ENCODE results near the gene KRT10.

- TF ChIP-seq CTCF (IDR thresholded peaks at IDR 0.05) = no peak
- TF ChIP-seq EP300 (IDR thresholded peaks at IDR 0.05) = no peak
- TF ChIP-seq POLR2A (IDR thresholded peaks at IDR 0.05) = no peak
Measured at GRCh38 chr17:40833882-40834281, 11.5 kb upstream of the KRT10 start.
